KBM-7 (cell line): ENCODE data around the gene FHIP1A.
"Not testable (repeated sequence)": the region's sequence is repeated elsewhere in the genome, so short reads cannot be mapped to it uniquely, and the experiment has no call there.

Experiments
- DNase-seq: peaks from one replicate; pipeline ENCODE4 v3.0.0-alpha.2; 2015
- in situ Hi-C: fragments of 300-500 bp; cut with MboI; formaldehyde crosslinking; loops from 2 replicates; pipeline ENCODE4 v1.14.3; 2020; ENCODE audit warnings: low sequenced_read_pairs, low pct_unique_long_range_greater_than_20kb, mixed read lengths

FHIP1A gene

GRCh38 chr4:151408630-151409469 is at the start of gene FHIP1A:
TSS of gene FHIP1A (plus strand) at chr4:151409176. CDS start at chr4:151566260, 157,084 bp downstream.
- DNase-seq: peak; percentile 58
- in situ Hi-C loops: no loop called here

- no peak for DNase-seq
- in situ Hi-C loops: no loop called here
These were observed 49.4 kb upstream of the FHIP1A start for GRCh38 chr4:151359576-151359975.

DNA sequence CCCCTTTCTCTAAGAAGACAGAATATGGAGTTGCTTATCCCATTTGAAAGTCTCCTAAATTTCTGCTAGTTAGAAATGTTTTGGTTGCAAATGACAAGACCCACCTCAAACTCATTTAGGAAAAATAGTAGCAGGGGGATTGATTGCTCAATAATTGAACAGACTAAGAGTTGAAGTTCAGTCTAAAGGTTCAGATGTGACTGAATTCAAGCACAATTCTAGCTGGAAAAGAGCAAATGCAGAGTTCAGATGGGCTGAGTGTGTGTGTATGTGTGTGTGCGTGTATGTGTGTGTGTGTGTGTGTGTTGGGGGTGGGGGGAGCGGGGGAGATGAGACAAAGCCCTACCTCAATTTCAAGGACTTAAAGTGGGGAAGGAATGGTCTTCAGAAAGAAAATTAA is 47.9 kb upstream of the FHIP1A start:
- no peak for DNase-seq
- in situ Hi-C loops: no loop called here

- in situ Hi-C loops: no loop called here
- no peak for DNase-seq
These were observed 47.0 kb upstream of the FHIP1A start for GRCh38 chr4:151361966-151362365.

DNA sequence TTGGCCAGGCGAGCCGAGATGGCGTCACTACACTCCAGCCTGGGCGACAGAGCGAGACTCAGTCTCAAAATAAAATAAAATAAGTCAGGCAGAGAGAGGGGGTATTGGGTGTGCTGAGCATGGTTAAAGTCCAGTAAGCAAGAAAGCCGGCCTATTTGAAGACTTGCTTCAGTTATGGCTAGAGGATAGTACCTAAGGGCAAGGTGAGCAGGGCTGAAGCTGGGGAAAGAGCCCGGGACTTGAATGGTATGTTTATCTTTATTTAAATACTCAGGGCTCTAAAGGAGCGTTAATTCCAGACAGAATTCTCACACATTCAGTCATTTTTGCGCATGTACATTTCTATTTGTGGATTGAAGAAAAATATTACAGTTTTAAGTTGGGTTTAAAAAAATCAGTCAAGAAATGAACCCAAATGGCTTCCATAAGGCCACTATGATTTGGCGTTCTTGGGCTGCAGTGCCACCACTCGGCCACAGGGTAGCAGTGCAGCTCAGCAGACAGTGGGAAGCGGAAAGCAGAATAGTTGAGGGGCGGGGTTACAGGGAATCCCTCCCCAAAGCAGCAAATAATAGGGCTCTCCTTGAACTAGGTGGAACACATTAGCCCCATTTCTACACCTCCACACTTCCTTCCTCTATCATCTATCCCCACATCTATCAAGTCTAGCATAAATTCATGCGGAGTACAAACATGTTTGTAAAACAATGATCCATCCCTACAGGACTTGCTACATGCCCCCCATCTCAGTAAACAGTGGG is 46.4 kb upstream of the FHIP1A start:
- in situ Hi-C loops: no loop called here
- DNase-seq: peak; percentile 74

DNA sequence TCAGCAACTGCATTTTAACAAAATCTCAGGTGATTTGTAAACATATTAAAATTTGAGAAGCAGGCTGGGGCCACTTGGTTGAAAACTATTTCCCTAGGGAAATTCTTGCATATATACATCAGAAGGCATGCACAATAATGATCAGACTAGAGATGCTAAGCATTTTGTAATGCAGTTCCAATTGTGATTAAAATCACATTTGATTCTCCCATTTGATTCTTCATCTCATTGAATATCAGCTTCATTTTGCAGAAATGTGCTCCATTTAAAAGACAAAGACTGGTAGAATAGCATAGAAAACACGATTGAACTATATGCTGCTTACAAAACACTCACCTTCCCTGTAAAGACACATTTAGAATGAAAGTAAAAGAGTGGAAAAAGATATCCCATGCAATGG is 32.4 kb upstream of the FHIP1A start:
- no peak for DNase-seq
- in situ Hi-C loops: no loop called here

DNA sequence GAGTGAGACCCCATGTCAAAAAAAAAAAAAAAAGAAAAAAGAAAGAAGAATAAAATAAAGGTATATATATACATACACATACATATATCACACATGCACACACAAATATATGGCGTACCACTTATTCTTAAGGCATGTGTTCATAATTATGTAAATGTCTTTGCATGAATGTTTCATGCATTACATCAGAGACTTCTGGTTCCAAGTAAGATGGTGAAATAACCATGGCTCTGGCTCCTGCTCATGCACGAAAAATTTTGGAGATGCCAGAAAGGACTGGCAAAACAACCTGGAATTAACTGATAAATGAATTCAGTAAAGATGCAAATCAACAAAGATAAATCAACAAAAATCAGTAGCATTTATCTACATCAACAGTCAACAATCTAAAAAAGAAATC is 19.7 kb upstream of the FHIP1A start:
- DNase-seq: no peak

GRCh38 chr4:151389799-151390198 is 19.2 kb upstream of the FHIP1A start:
- DNase-seq, in situ Hi-C loops: not testable (repeated sequence)

More for the DNA sequence above, 19.7 kb upstream of the FHIP1A start:
- in situ Hi-C loops: no loop called here

- in situ Hi-C loops: no loop called here
These were observed 13.1 kb upstream of the FHIP1A start for GRCh38 chr4:151395873-151396272.

DNA sequence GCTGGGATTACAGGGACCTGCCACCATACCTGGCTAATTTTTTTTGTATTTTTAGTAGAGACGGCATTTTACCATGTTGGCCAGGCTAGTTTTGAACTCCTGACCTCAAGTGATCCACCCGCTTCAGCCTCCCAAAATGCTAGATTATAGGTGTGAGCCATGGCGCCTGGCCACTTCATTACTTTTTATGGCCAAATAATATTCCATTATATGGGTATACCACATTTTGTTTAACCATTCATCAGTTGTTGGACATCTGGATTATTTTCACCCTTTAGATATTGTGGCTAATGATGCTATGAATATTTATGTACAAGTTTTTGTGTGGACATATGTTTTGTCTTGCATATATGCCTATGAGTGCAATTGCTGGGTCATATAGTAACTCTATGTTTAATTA is 8.6 kb upstream of the FHIP1A start:
- in situ Hi-C loops: no loop called here
- DNase-seq: no peak

More at GRCh38 chr4:151395873-151396272, 13.1 kb upstream of the FHIP1A start:
- DNase-seq: no peak

GRCh38 chr4:151401739-151402138 is 7.2 kb upstream of the FHIP1A start:
- in situ Hi-C loops: no loop called here
- DNase-seq: no peak

DNA sequence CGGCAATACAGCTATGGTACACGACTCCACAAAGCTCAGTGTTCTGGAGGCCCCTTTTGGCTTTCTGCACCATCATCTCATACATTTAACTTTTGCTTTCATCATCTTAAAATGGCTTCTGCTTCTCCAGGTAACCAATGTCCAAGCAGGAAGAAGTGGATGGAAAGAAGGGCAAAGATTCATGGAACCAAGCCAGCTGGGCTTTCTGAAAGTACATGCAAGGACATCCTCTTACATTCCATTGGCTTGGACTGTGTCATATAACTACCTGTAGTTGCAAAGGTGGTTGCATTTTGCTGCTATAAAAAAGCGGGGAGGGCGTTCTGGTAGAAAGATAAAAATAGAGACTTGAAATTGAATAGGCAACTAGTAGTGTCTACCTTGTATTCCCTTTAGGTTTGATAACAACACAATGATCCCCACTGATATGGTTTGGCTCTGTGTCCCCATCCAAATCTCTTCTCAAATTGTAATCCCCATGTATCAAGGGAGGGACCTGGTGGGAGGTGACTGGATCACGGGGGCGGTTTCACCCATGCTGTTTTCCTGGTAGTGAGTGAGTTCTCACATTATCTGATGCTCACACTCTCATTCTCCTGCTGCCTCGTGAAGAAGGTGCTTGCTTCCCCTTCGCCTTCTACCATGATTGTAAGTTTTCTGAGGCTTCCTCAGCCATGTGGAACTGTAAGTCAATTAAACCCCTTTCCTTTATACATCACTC is 6.7 kb upstream of the FHIP1A start:
- in situ Hi-C loops: no loop called here
- DNase-seq: no peak

DNA sequence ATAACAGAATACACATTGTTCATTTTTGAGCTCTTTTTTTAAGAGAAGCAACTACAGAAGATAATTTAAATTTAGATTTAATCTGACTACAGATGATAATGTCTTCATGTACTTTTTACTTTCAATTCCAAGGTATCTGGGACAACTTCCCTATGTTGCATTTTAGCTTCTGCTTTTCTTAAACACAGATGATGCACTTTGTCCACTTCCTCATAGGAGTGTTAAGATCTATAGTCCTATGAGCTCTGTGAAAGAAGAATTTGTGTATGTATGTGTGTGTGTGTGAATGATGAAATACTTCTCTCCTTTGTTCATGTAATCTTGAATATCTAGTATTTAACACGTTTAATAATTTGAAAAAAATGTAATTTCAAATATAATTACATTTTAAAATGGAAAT is 5.3 kb upstream of the FHIP1A start:
- peak; percentile 64 for DNase-seq
- in situ Hi-C loops: no loop called here

- in situ Hi-C loops, DNase-seq: not testable (repeated sequence)
These were observed 4.2 kb upstream of the FHIP1A start for GRCh38 chr4:151404802-151405201.

GRCh38 chr4:151407018-151407417 is 2.0 kb upstream of the FHIP1A start:
- DNase-seq: no peak

GRCh38 chr4:151407466-151408379 is 1.3 kb upstream of the FHIP1A start:
- peak; percentile 81 for DNase-seq
- in situ Hi-C loops: no loop called here

More at GRCh38 chr4:151407018-151407417, 2.0 kb upstream of the FHIP1A start:
- in situ Hi-C loops: no loop called here

DNA sequence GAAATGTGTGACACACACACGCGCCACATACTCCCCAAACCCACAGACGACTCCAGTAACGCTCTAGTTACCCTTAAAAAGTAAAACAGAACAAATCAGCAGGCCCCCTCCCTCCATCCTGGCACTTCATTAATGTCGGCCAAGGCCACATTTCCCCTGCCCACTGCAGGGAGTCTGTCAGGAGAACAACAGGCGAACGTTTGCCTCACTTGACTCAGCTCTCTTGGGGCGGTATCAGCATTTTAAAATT is 671 bp upstream of the FHIP1A start:
- in situ Hi-C loops: no loop called here
- peak; percentile 8 for DNase-seq

DNA sequence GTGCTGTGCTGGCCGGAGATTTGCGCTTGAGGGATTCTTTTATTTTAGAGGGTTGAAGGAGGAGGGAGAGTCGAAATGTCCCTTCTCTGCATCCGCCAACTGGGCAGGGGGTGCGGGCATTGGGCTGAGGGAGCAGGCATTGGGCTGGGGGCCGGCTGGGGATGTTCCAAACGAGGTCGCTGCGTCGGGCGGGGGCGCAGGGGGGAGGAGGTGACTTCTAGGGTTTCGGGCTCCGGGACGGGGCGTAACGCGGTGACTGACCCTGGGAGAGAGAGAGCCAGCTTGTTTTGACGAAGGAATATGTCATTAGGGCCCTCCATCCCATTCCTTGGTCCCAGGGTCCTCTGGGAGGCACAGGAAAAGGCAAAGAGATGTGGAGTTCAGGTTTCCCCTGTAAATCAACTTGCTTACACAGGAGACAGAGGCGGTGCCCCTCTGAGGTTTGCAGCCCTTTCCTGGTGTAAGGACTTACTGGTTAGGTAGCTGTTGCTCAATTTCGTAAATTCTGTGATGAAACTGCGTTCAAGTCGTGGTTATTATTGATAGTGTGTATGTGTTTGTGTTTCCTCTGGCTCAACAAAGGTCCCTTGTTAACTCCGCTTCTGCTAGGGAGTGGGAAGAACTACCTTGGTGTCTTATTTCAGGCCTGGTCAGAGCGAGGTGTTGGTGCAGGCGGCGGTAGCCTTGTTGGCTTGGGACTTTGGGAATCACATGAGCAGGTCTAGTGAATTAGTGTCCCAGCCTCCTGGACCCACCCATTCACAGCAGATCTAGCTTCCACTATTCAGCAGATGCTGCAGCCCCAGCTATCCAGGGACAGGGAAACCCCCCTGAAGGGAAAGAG is 716 bp downstream of the FHIP1A start:
- no peak for DNase-seq
- in situ Hi-C loops: no loop called here
